ENCODE data around the gene ANXA2. TPM values are rescaled to one million over a fixed set of nuclear protein-coding genes. Genes with fewer than 3 reads are reported as not detected.

The ANXA2 gene
- total RNA-seq, 2 experiments from 2014 or later, result 230 to 242 TPM

DNA sequence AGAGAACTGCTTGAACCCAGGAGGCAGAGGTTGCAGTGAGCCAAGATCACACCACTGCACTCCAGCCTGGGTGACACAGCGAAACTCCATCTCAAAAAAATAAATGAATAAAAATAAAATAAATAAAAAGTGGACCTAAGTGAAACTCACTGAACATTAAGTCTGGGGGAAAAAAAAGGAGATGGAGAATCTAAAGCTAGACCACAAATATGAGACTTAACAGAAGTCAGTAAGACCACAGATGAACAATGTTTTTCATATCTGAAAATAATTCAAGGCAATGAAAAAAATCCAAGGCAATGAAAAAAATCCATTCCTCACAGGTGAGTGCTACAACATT is 18.6 kb downstream of the ANXA2 start:
- no peak overlapping the region for H3K27ac Mint-ChIP-seq
- no peaks in the 10 kb centered on the region for H3K9me3 Mint-ChIP-seq
- H3K4me3 Mint-ChIP-seq, result no peak overlapping the region
- POLR2A ChIA-PET, result no interaction called here
- H3K27me3 Mint-ChIP-seq, result no peaks in the 10 kb centered on the region
- H3K4me1 Mint-ChIP-seq, result peaks cover 15% of the 10 kb centered on the region
- H3K36me3 Mint-ChIP-seq, result peaks cover 40% of the 10 kb centered on the region
- no peak for DNase-seq
- no peak for ATAC-seq (ENCODE audit: low read depth)

DNA sequence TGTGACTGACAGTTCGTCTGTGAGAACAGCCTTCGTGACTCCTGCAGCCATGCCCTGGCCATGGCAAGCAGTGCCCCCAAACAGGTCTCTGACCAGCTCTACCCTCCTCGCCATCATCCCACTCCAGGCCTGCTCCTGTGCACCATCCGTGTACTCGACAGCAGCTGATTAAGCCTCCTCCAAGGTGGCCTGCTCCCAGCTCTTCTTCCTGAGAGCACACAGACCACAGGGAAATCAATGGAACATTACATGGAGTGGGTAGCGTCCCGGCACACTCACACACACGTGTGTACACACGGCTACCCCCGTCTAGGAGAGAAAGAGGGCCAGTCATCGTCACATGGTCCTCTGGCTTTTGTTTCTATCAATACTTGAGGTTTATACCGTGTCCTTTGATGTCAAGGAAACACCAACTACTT is 21.1 kb downstream of the ANXA2 start:
- Mint-ChIP-seq H3K4me1 (peaks cover 3% of the 10 kb centered on the region), H3K27me3 (no peaks in the 10 kb centered on the region), H3K4me3 (no peak overlapping the region), H3K27ac (no peak overlapping the region), H3K36me3 (peaks cover 36% of the 10 kb centered on the region), H3K9me3 (no peaks in the 10 kb centered on the region)
- POLR2A ChIA-PET, result no interaction called here
- no peak for ATAC-seq (ENCODE audit: low read depth)
- no peak for DNase-seq

- Mint-ChIP-seq H3K9me3 (no peaks in the 10 kb centered on the region), H3K27ac (no peak overlapping the region), H3K4me1 (peaks cover 3% of the 10 kb centered on the region), H3K27me3 (no peaks in the 10 kb centered on the region), H3K4me3 (no peak overlapping the region), H3K36me3 (peaks cover 36% of the 10 kb centered on the region)
- POLR2A ChIA-PET, result interaction anchor here (1.0 kb wide), 1 partner anchor 11 kb away, joined by 3 read pairs; no protein-coding TSS in a partner anchor
- ATAC-seq (ENCODE audit: low read depth) (no peak), DNase-seq (no peak)
These were observed 22.5 kb downstream of the ANXA2 start for GRCh38 chr15:60375306-60375705.

DNA sequence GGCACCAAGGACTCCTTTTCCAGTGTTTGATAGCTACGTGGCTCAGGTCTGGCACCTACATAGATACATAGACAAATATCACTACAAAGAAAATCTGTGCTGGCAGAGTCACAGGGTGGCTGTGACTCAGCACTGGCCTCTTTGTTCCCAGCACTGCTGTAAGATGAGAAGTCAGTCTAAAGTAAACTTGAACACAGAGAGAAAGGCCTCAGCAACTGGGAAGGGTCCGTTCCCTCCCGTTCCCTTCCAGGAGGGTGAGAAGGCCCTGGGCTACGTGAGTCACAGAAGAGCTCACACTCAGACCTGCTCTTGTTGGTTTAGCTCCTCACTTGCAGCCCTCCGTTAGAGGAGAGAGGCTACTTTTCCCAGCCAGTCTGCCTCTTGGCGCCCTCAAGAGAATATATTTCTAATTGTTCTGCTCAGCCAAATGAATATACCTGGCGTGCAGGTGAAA is 23.1 kb downstream of the ANXA2 start:
- H3K9me3 Mint-ChIP-seq, result no peaks in the 10 kb centered on the region
- no peak overlapping the region for H3K4me3 Mint-ChIP-seq
- H3K27ac Mint-ChIP-seq, result no peak overlapping the region
- peaks cover 32% of the 10 kb centered on the region for H3K36me3 Mint-ChIP-seq
- no peak for DNase-seq
- H3K27me3 Mint-ChIP-seq, result no peaks in the 10 kb centered on the region
- H3K4me1 Mint-ChIP-seq, result peaks cover 3% of the 10 kb centered on the region
- no peak for ATAC-seq (ENCODE audit: low read depth)
- POLR2A ChIA-PET, result interaction anchor here (1.0 kb wide), 1 partner anchor 12 kb away, joined by 3 read pairs; no protein-coding TSS in a partner anchor

- Mint-ChIP-seq H3K27me3 (no peaks in the 10 kb centered on the region), H3K4me3 (no peak overlapping the region), H3K27ac (no peak overlapping the region), H3K4me1 (peaks cover 3% of the 10 kb centered on the region), H3K9me3 (no peaks in the 10 kb centered on the region), H3K36me3 (peaks cover 28% of the 10 kb centered on the region)
- ATAC-seq (ENCODE audit: low read depth) (no peak), DNase-seq (no peak)
- POLR2A ChIA-PET, result interaction anchor here (1.0 kb wide), 1 partner anchor 13 kb away, joined by 3 read pairs; no protein-coding TSS in a partner anchor
These were observed 23.6 kb downstream of the ANXA2 start for GRCh38 chr15:60374209-60374608.

DNA sequence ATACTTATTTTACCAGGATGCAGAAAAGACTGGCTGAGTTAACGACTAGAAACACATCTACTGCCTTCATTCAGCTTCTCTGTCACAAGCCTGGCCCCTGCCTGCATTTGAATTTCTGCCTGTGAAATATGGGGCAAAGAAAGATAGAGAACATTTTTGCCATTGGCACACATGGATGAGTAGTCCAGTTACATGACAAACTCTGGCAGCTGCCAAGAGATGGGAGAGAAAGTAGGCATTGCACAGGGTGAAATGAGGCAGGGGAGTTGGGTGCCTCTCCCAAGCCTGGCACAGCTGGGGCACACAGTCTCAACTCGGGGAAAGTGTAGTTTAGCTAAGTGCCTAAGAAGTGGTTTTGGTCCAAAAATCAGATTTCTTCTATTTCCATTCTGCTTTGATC is 24.0 kb downstream of the ANXA2 start:
- no peak overlapping the region for H3K4me3 Mint-ChIP-seq
- peaks cover 27% of the 10 kb centered on the region for H3K36me3 Mint-ChIP-seq
- ATAC-seq (ENCODE audit: low read depth) (no peak), DNase-seq (no peak)
- no peaks in the 10 kb centered on the region for H3K27me3 Mint-ChIP-seq
- no peaks in the 10 kb centered on the region for H3K9me3 Mint-ChIP-seq
- peaks cover 3% of the 10 kb centered on the region for H3K4me1 Mint-ChIP-seq
- no peak overlapping the region for H3K27ac Mint-ChIP-seq
- POLR2A ChIA-PET, result no interaction called here

GRCh38 chr15:60373327-60373726 is 24.5 kb downstream of the ANXA2 start:
- Mint-ChIP-seq H3K4me3 (no peak overlapping the region), H3K36me3 (peaks cover 28% of the 10 kb centered on the region), H3K9me3 (no peaks in the 10 kb centered on the region), H3K4me1 (peaks cover 3% of the 10 kb centered on the region), H3K27me3 (no peaks in the 10 kb centered on the region), H3K27ac (no peak overlapping the region)
- POLR2A ChIA-PET, result no interaction called here
- no peak for DNase-seq
- ATAC-seq (ENCODE audit: low read depth), result no peak

DNA sequence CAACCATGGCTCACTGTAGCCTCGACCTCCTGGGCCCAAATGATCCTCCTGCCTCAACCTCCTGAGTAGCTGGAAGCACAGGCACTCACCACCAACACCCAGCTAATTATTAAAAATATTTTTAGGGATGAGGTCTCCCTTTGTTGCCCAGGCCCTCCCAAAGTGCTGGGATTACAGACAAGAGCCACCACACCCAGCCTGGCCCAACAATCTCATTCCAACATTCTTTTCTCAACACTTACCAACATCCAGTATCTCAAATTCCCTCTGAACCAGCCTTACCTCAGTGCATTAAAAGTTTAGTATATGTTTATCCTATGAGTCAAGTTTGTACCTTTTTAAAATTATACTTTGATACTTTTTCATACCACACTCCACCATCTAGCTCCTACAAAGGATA is 25.0 kb downstream of the ANXA2 start:
- H3K9me3 Mint-ChIP-seq, result no peaks in the 10 kb centered on the region
- H3K4me1 Mint-ChIP-seq, result peaks cover 3% of the 10 kb centered on the region
- H3K36me3 Mint-ChIP-seq, result peaks cover 29% of the 10 kb centered on the region
- POLR2A ChIA-PET, result no interaction called here
- H3K27me3 Mint-ChIP-seq, result no peaks in the 10 kb centered on the region
- DNase-seq, result no peak
- ATAC-seq (ENCODE audit: low read depth), result no peak
- H3K4me3 Mint-ChIP-seq, result no peak overlapping the region
- H3K27ac Mint-ChIP-seq, result no peak overlapping the region

- Mint-ChIP-seq H3K27me3 (no peaks in the 10 kb centered on the region), H3K4me1 (peaks cover 2% of the 10 kb centered on the region), H3K4me3 (no peak overlapping the region), H3K36me3 (peaks cover 28% of the 10 kb centered on the region), H3K9me3 (no peaks in the 10 kb centered on the region), H3K27ac (no peak overlapping the region)
- no peak for DNase-seq
- no peak for ATAC-seq (ENCODE audit: low read depth)
- POLR2A ChIA-PET, result no interaction called here
These were observed 25.6 kb downstream of the ANXA2 start for GRCh38 chr15:60372227-60372626.

DNA sequence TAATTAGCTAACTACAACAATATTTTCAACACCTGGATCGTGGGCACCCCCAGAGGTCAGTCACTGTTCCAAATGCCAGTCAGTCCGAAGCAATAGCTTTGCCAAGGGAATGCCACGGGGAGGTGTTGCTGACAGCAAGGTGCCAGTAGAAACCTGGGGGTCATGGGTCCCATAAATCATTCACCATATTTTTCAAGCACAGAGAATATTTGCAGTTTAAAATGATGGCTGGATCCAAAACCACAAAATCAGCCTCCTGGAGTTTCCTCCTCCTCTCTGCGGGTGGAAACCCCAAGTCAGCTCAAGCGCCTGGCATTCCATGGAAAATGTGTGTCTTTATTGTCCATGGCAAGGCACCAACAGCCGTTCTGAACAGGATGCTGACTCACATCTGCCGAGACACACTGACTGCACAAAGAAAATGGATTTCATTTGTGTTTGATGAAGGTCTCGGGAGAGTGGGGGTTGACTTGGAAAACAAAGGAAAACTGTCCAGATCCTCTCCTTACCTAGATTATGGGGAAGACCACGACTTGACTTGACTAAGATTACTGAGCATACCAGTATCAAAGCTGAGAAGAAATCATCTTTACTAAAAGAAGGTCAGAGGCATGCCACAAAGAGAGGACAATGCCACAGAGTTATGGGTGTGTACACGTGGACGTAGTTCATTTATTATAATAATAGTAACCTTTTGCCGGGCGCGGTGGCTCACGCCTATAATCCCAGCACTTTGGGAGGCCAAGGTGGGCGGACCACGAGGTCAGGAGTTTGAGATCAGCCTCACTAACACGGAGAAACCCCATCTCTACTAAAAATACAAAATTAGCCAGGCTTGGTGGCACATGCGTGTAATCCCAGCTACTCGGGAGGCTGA is 26.4 kb downstream of the ANXA2 start:
- no peak overlapping the region for H3K4me3 Mint-ChIP-seq
- peaks cover 21% of the 10 kb centered on the region for H3K36me3 Mint-ChIP-seq
- H3K27ac Mint-ChIP-seq, result no peak overlapping the region
- H3K9me3 Mint-ChIP-seq, result no peaks in the 10 kb centered on the region
- POLR2A ChIA-PET, result no interaction called here
- DNase-seq, result no peak
- no peak for ATAC-seq (ENCODE audit: low read depth)
- H3K4me1 Mint-ChIP-seq, result peaks cover 2% of the 10 kb centered on the region
- no peaks in the 10 kb centered on the region for H3K27me3 Mint-ChIP-seq

DNA sequence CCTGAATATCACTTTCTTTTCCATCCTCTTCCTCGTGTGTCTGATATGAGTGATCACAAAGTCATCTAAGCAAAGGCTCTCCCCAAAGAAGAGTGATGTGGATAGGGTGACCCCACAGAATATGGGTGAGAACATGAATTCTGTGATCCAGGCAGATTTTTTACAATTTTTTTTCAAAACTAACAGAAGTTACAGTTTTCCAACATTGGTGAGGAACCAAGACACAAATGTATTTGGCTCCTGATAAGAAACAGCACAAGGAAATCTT is 27.0 kb downstream of the ANXA2 start:
- Mint-ChIP-seq H3K27me3 (no peaks in the 10 kb centered on the region), H3K27ac (no peak overlapping the region), H3K36me3 (peaks cover 20% of the 10 kb centered on the region), H3K4me1 (peaks cover 2% of the 10 kb centered on the region), H3K4me3 (no peak overlapping the region), H3K9me3 (no peaks in the 10 kb centered on the region)
- POLR2A ChIA-PET, result no interaction called here
- DNase-seq (no peak), ATAC-seq (ENCODE audit: low read depth) (no peak)

DNA sequence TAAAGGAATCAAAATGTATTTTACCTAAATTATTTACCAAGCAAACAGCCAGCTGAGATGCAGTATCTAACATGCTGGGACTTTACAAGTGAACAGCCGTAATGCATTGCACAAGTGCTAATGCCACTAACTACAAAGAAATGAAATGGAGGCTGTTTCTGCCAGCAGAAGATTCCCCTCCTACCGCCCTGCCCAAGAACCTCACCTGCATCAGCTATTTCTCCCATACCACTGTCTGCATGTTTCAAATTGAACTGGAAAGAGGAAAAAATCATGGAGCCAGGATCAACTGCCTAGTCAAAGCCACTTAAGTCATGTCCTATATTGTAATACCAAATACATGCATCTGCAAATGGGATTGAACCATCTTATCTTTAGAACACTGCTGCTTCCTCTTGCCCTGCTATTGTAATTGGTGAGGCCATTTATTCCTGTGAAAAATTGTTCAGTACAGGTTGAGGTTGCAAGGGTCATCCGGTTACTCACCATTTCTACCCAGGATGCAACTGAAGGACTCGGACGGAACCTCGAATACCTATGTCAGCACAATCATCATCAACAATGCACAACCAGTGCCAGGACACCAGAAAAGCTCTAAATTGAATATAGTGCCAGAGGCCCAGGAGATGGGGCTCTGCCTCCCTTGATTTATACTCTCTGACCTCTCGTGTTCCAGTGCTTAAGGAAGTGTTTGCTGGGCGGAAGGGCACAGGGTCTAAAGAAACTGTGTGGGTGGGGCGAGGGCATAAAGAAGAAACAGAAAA is 27.5 kb downstream of the ANXA2 start:
- no peak overlapping the region for H3K4me3 Mint-ChIP-seq
- DNase-seq, result no peak
- no peaks in the 10 kb centered on the region for H3K9me3 Mint-ChIP-seq
- H3K27ac Mint-ChIP-seq, result no peak overlapping the region
- H3K36me3 Mint-ChIP-seq, result peaks cover 20% of the 10 kb centered on the region
- no peaks in the 10 kb centered on the region for H3K27me3 Mint-ChIP-seq
- H3K4me1 Mint-ChIP-seq, result peaks cover 2% of the 10 kb centered on the region
- POLR2A ChIA-PET, result no interaction called here
- ATAC-seq (ENCODE audit: low read depth), result no peak

DNA sequence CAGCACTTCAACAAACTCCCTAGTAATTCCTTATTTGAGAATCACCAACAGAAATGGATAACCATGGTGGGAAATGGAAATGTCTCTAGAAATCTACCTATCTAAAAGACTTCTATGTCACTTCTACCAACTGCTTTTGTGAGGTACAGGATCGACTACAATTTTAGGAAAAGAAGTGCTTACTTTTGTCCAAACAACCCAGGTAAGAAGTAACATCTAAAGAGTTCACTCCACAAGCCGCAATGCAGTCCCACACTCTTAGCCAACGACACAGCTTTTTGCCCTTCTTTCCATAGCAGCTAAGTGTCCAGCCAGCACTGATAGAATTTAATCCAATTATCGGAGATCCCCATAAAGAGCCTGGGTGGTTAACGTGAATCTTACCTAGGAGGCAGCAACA is 28.1 kb downstream of the ANXA2 start:
- DNase-seq (no peak), ATAC-seq (ENCODE audit: low read depth) (no peak)
- Mint-ChIP-seq H3K9me3 (no peaks in the 10 kb centered on the region), H3K27ac (no peak overlapping the region), H3K27me3 (no peaks in the 10 kb centered on the region), H3K4me3 (no peak overlapping the region), H3K36me3 (peaks cover 21% of the 10 kb centered on the region), H3K4me1 (peaks cover 2% of the 10 kb centered on the region)
- POLR2A ChIA-PET, result no interaction called here

GRCh38 chr15:60364612-60364924 is 33.2 kb downstream of the ANXA2 start:
- POLR2A ChIA-PET, result no interaction called here
- H3K9me3 Mint-ChIP-seq, result no peaks in the 10 kb centered on the region
- H3K4me3 Mint-ChIP-seq, result no peak overlapping the region
- peaks cover 11% of the 10 kb centered on the region for H3K36me3 Mint-ChIP-seq
- ATAC-seq (ENCODE audit: low read depth), result no peak
- H3K27me3 Mint-ChIP-seq, result no peaks in the 10 kb centered on the region
- no peak for DNase-seq
- H3K4me1 Mint-ChIP-seq, result peaks cover 9% of the 10 kb centered on the region
- H3K27ac Mint-ChIP-seq, result no peak overlapping the region
